AG09309 (cell line): ENCODE data around the gene SLC24A3.
A peak's percentile ranks its signal among the peaks of the same experiment; 100 is the strongest.

ENCODE experiments used
- DNase-seq: peaks from one replicate; pipeline ENCODE4 v3.0.0-alpha.2; 2010; ENCODE audit warnings: low read depth
- H3K4me3 ChIP-seq: 2 replicates; pipeline ENCODE4 v1.5.1; 2011; ENCODE audit warnings: mild to moderate bottlenecking, low read depth, low read length, moderate library complexity; ENCODE audit not compliant: control insufficient read depth
- CTCF ChIP-seq: IDR thresholded peaks from 2 replicates; pipeline ENCODE4 v1.5.1; 2011; ENCODE audit warnings: mild to moderate bottlenecking, low read depth, low read length, inconsistent platforms; ENCODE audit not compliant: insufficient read depth, control insufficient read depth; ENCODE audit errors: missing control alignments

The SLC24A3 gene

GRCh38 chr20:19256906-19257595, 44.6 kb downstream of the SLC24A3 start:
- TF ChIP-seq CTCF, result no peak
- DNase-seq, result no peak
- no peak overlapping the region for H3K4me3 ChIP-seq

- no peak for TF ChIP-seq CTCF
- H3K4me3 ChIP-seq, result no peak overlapping the region
- no peak for DNase-seq
Observed at GRCh38 chr20:19257865-19258264, 45.4 kb downstream of the SLC24A3 start.

GRCh38 chr20:19259141-19259591, 46.7 kb downstream of the SLC24A3 start:
- TF ChIP-seq CTCF, result no peak
- no peak overlapping the region for H3K4me3 ChIP-seq
- no peak for DNase-seq

GRCh38 chr20:19260412-19261090, 48.1 kb downstream of the SLC24A3 start:
- peak; percentile 42 for DNase-seq
- no peak for TF ChIP-seq CTCF
- no peak overlapping the region for H3K4me3 ChIP-seq

GRCh38 chr20:19264191-19264590, 51.7 kb downstream of the SLC24A3 start:
- no peak for TF ChIP-seq CTCF
- H3K4me3 ChIP-seq, result no peak overlapping the region
- no peak for DNase-seq

- TF ChIP-seq CTCF, result no peak
- no peak for DNase-seq
Observed at GRCh38 chr20:19265646-19266374, 53.4 kb downstream of the SLC24A3 start.

More at GRCh38 chr20:19265646-19266374, 53.4 kb downstream of the SLC24A3 start:
- H3K4me3 ChIP-seq, result no peak overlapping the region
